Activated naive CD4-positive, alpha-beta T cell treated with anti-CD3 and anti-CD28 coated beads, Interleukin-2, amount 10 ng/mL, durations not matched to agents 5 hours and 36 hours (primary cell): ENCODE data around the gene RASGEF1C. TPM values are rescaled to one million over a fixed set of nuclear protein-coding genes. Genes with fewer than 3 reads are reported as not detected.

Experiments used
- total RNA-seq, 2 experiments: library from RNA; stranded (reverse); gene quantifications; one replicate each; pipeline ENCODE4 v1.2.3, GENCODE V29; 2021

Gene RASGEF1C
- not detected for total RNA-seq

GRCh38 chr5:180209137-180209581, at the start of gene RASGEF1C:
Gene RASGEF1C (minus strand): TSS chr5:180209211. CDS start chr5:180138052, 71,159 bp downstream.

DNA sequence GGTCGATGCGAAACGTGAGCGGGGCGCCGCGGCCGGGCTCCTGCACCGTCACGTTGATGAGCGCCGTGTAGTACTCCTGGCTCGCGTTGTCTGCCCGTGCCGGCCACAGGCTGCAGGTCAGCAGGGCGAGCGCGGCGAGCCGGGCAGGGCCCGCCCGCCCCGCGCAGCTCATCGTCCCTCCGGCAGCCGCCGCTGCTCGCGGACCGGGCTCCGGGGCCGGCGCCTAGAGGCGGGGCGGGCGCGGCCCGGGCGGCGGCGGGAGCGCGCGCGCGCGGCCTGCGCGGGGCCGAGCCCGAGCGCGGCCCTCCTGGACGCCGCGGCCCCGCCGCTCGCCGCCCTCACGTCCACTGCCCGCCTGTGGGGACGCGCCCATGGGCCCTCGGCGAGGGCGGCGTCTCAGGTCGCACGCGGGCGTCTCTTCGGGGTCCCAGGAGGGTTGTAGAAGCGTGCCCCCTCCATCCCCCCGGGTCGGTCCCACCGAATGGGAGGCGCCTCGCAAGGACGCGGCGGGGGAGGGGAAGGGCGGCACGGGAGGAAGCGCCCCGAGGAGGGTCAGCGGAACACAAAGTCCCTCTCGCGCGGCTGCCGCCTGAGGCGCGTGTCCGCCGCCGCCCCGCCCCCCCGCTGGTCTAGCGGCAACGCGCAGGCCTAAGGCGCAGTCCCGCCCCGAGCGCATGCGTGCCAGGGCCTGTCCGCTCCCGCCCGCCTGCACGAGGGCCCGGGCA, 137.3 kb downstream of the RASGEF1C start, which contains the start of gene RNF130:
Gene RNF130 (minus strand): TSS at position 229 of the 725 bp plus-strand sequence. CDS start 57 bp downstream, at position 172.

Other genes with a start within 250 kb of the RASGEF1C start
- 1 to 10 TPM; 4.0 to 5.2 TPM for gene RNF130, start 137.5 kb downstream of the RASGEF1C start, total RNA-seq
- 10 to 100 TPM; 38.5 to 43.6 TPM for gene MAPK9, start 82.9 kb upstream of the RASGEF1C start, total RNA-seq
- gene GFPT2, start 144.1 kb upstream of the RASGEF1C start, total RNA-seq, result not detected